ENCODE data around the gene LRRC36. TPM values are rescaled to one million over a fixed set of nuclear protein-coding genes. Genes with fewer than 3 reads are reported as not detected.

The LRRC36 gene
- total RNA-seq, 1 experiment from 2014 or later = not detected

DNA sequence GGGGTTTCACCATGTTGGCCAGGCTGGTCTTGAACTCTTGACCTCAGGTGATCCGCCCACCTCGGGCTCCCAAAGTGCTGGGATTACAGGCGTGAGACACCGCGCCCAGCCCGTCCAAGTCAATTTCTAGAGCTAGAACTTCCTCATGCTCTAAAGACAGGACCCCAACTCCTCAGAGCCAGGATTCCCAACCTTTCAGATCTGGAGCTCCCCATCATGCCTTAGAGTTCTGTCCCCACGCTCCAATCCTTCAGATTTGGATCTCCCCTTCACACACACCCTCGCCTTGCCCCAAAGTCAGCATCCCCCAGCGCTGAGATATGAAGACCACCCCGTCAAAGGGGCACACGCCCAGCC is 522 bp upstream of the LRRC36 start:
- Histone ChIP-seq H3K9ac (ENCODE audit: low read length) (no peak overlapping the region), H4K20me1 (ENCODE audit: insufficient read depth) (no peaks in the 10 kb centered on the region), H3K9me3 (ENCODE audit: control insufficient read depth in 1 of 2, insufficient read depth in 1 of 2, low read depth in 1 of 2, low read length in 2 of 2) (no peaks in the 10 kb centered on the region), H3K4me3 (replicated peaks in 1 of 2; ENCODE audit: low read depth in 1 of 2, low read length in 2 of 2) (no peak overlapping the region), H3K27ac (ENCODE audit: low read depth, low read length) (no peak overlapping the region), H3K36me3 (ENCODE audit: control insufficient read depth in 1 of 2, insufficient read depth in 2 of 2, low read length in 2 of 2) (no peaks in the 10 kb centered on the region), H3K27me3 (ENCODE audit: insufficient read depth, low read length) (peaks cover 12% of the 10 kb centered on the region; the same call in 1 of the 2 replicates), H3K9me2 (ENCODE audit: insufficient read depth) (no peaks in the 10 kb centered on the region), H3K4me2 (ENCODE audit: low read length) (no peak overlapping the region), H2AFZ (ENCODE audit: low read depth, low read length, poor library complexity, severe bottlenecking) (no peak overlapping the region), H3K79me2 (ENCODE audit: insufficient read depth, low read length) (no peaks in the 10 kb centered on the region), H3K4me1 (ENCODE audit: control insufficient read depth in 1 of 2, insufficient read depth in 2 of 2, low read length in 2 of 2) (no peaks in the 10 kb centered on the region)
- intact Hi-C loops (cut with micrococcal nuclease) = no loop called here
- TF ChIP-seq CEBPB (IDR thresholded peaks at IDR 0.05; ENCODE audit: low read depth) (no peak), SIN3A (IDR thresholded peaks at IDR 0.05; ENCODE audit: low read depth) (no peak), JUND (IDR thresholded peaks at IDR 0.05) (no peak), ELF1 (IDR thresholded peaks at IDR 0.05; ENCODE audit: borderline replicate concordance, low read depth) (no peak), ZNF274 (IDR thresholded peaks at IDR 0.05; ENCODE audit: low read depth, low read length) (no peak)
- TF ChIP-seq, protein P1, sequence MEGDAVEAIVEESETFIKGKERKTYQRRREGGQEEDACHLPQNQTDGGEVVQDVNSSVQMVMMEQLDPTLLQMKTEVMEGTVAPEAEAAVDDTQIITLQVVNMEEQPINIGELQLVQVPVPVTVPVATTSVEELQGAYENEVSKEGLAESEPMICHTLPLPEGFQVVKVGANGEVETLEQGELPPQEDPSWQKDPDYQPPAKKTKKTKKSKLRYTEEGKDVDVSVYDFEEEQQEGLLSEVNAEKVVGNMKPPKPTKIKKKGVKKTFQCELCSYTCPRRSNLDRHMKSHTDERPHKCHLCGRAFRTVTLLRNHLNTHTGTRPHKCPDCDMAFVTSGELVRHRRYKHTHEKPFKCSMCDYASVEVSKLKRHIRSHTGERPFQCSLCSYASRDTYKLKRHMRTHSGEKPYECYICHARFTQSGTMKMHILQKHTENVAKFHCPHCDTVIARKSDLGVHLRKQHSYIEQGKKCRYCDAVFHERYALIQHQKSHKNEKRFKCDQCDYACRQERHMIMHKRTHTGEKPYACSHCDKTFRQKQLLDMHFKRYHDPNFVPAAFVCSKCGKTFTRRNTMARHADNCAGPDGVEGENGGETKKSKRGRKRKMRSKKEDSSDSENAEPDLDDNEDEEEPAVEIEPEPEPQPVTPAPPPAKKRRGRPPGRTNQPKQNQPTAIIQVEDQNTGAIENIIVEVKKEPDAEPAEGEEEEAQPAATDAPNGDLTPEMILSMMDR (IDR thresholded peaks at IDR 0.05 in 2 of 3, conservative IDR thresholded peaks at IDR 0.05 in 1 of 3; ENCODE audit: borderline replicate concordance in 1 of 3, insufficient read depth in 1 of 3, low read depth in 2 of 3, low read length in 2 of 3) = no peak
- TF ChIP-seq, protein P2, sequence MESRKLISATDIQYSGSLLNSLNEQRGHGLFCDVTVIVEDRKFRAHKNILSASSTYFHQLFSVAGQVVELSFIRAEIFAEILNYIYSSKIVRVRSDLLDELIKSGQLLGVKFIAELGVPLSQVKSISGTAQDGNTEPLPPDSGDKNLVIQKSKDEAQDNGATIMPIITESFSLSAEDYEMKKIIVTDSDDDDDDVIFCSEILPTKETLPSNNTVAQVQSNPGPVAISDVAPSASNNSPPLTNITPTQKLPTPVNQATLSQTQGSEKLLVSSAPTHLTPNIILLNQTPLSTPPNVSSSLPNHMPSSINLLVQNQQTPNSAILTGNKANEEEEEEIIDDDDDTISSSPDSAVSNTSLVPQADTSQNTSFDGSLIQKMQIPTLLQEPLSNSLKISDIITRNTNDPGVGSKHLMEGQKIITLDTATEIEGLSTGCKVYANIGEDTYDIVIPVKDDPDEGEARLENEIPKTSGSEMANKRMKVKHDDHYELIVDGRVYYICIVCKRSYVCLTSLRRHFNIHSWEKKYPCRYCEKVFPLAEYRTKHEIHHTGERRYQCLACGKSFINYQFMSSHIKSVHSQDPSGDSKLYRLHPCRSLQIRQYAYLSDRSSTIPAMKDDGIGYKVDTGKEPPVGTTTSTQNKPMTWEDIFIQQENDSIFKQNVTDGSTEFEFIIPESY (IDR thresholded peaks at IDR 0.05; ENCODE audit: extremely low read depth, insufficient replicate concordance, low read length) = no peak
- no TSS peak for BruUV-seq (replicated peaks)
- ChIA-PET RAD21 (ENCODE audit: low non-redundant PET in 1 of 2, low total read pairs in 2 of 2, uncharacterized antibody in 2 of 2, unreplicated experiment in 2 of 2) (no interaction called here), CTCF (no interaction called here), POLR2A (no interaction called here)
- ATAC-seq = no peak
- DNase-seq (ENCODE audit: low read depth, low spot score) = no peak
